Keratinocyte (primary cell): ENCODE measurements around the gene FREM1. TPM values are rescaled to one million over a fixed set of nuclear protein-coding genes. Genes with fewer than 3 reads are reported as not detected.

Experiments used
- DNase-seq: peaks from one replicate; pipeline ENCODE4 v3.0.0-alpha.2; 2011; ENCODE audit warnings: low read depth, missing footprints, low spot score
- FAIRE-seq: peaks from 2 replicates; lab custom pipeline; 2011; peaks lifted over from hg19 to GRCh38; lab: Jason Lieb, UNC
- H2AFZ ChIP-seq: 2 replicates; pipeline ENCODE4 v1.6.0; 2012; ENCODE audit warnings: low read length, control low read depth, inconsistent platforms; ENCODE audit not compliant: control insufficient read depth
- H3K27ac ChIP-seq: 2 replicates; pipeline ENCODE4 v1.5.1; 2011; ENCODE audit warnings: low read length; ENCODE audit not compliant: control insufficient read depth, insufficient read depth
- H3K27me3 ChIP-seq: 3 replicates; pipeline ENCODE4 v1.6.0; 2011; ENCODE audit warnings: low read length; ENCODE audit not compliant: control insufficient read depth, insufficient read depth; ENCODE audit errors: extremely low read depth
- H3K36me3 ChIP-seq, 2 experiments: 2 replicates in 1 of 2; 3 replicates in 1 of 2; pipeline ENCODE4 v1.5.1; 2011; ENCODE audit warnings: low read length in 2 of 2, mild to moderate bottlenecking in 1 of 2; ENCODE audit not compliant: control insufficient read depth in 2 of 2, insufficient read depth in 2 of 2; ENCODE audit errors: extremely low read depth in 1 of 2
- H3K4me1 ChIP-seq: 3 replicates; pipeline ENCODE4 v1.5.1; 2011; ENCODE audit warnings: low read length; ENCODE audit not compliant: control insufficient read depth, insufficient read depth; ENCODE audit errors: extremely low read depth
- H3K4me2 ChIP-seq: 3 replicates; pipeline ENCODE4 v1.6.0; 2011; ENCODE audit warnings: low read depth, low read length; ENCODE audit not compliant: control insufficient read depth, insufficient read depth; ENCODE audit errors: extremely low read depth
- H3K4me3 ChIP-seq, 3 experiments: fragments of 200-600 bp in 1 of 3; sonication (generic) in 1 of 3; 2 replicates in 2 of 3; 3 replicates in 1 of 3; pipeline ENCODE4 v1.5.1; 2011 to 2016; ENCODE audit warnings: low read length in 3 of 3, mild to moderate bottlenecking in 3 of 3, control low read depth in 2 of 3, inconsistent platforms in 1 of 3, low read depth in 1 of 3, mixed read lengths in 1 of 3, mixed run types in 1 of 3, moderate library complexity in 1 of 3; ENCODE audit not compliant: control insufficient read depth in 2 of 3, insufficient read depth in 2 of 3; ENCODE audit errors: extremely low read depth in 1 of 3
- H3K79me2 ChIP-seq: 2 replicates; pipeline ENCODE4 v1.6.0; 2012; ENCODE audit warnings: low read length; ENCODE audit not compliant: control insufficient read depth, insufficient read depth
- H3K9ac ChIP-seq: 3 replicates; pipeline ENCODE4 v1.6.0; 2011; ENCODE audit warnings: low read length; ENCODE audit not compliant: control insufficient read depth, insufficient read depth; ENCODE audit errors: extremely low read depth
- H3K9me1 ChIP-seq: 3 replicates; pipeline ENCODE4 v1.6.0; 2011; ENCODE audit warnings: low read length; ENCODE audit not compliant: control insufficient read depth, insufficient read depth; ENCODE audit errors: extremely low read depth
- H3K9me3 ChIP-seq: 2 replicates; pipeline ENCODE4 v1.5.1; 2012; ENCODE audit warnings: low read depth, low read length; ENCODE audit not compliant: control insufficient read depth
- H4K20me1 ChIP-seq: 3 replicates; pipeline ENCODE4 v1.6.0; 2011; ENCODE audit warnings: low read length; ENCODE audit not compliant: control insufficient read depth, insufficient read depth; ENCODE audit errors: extremely low read depth
- EZH2 ChIP-seq: IDR thresholded peaks from one replicate; pipeline ENCODE4 v1.6.1; 2012; ENCODE audit warnings: inconsistent platforms, mild to moderate bottlenecking, low read length, moderate library complexity
- dilution Hi-C: fragments of 300-500 bp; cut with MboI; formaldehyde crosslinking; loops from one replicate; pipeline ENCODE4 v1.7.0; 2020; ENCODE audit warnings: low sequenced_read_pairs; ENCODE audit not compliant: extremely low pct_ligation_motif_present
- polyA plus RNA-seq, 5 experiments: library from polyadenylated mRNA; depleted of rRNA in 3 of 5; stranded (reverse) in 3 of 5; stranded (forward) in 1 of 5; unstranded in 1 of 5; fragments of >200 nt; gene quantifications; 1 replicate in 1 of 5; 2 replicates in 3 of 5; 3 replicates in 1 of 5; pipeline versions ENCODE4 v1.2.1 to v1.2.3, GENCODE V29; 2011 to 2012; ENCODE audit warnings: missing spikeins in 2 of 5, low read depth in 1 of 5, low replicate concordance in 1 of 5
- TF ChIP-seq, protein P1 (sequence below), 3 experiments: IDR thresholded peaks in 1 of 3; conservative IDR thresholded peaks in 1 of 3; optimal IDR thresholded peaks in 1 of 3; 2 replicates in 2 of 3; 3 replicates in 1 of 3; pipeline versions ENCODE3 to v1.5.1; 2011; ENCODE audit warnings: low read length in 3 of 3, mild to moderate bottlenecking in 3 of 3, moderate library complexity in 2 of 3, control low read depth in 1 of 3, inconsistent platforms in 1 of 3; ENCODE audit not compliant: insufficient read depth in 2 of 3; ENCODE audit errors: extremely low read depth in 1 of 3

The FREM1 gene
- polyA plus RNA-seq, 1 donor (not counting 4 experiments of a cell fraction or from before 2014, with no cell fraction given): under 0.01 TPM

DNA sequence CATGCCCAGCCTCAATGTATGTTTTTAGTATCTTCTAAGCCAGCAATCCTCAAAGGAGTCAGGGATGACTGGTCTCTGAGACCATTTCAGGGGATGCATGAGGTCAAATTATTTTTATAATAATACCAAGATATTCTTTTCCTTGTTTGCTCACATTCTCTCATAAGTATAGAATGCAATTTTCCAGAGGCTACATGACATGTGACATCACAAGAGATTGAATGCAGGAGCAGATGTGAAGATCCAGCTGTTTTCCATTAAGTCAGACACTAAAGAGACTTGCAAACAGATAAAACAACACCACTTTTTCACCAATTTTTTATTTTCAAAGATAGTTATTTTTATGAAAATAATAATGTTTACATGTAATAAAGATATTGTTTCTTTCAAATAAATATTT, 22.0 kb upstream of the FREM1 start:
- Histone ChIP-seq H2AFZ (no peak overlapping the region), H4K20me1 (no peaks in the 10 kb centered on the region), H3K4me1 (no peaks in the 10 kb centered on the region), H3K9ac (no peak overlapping the region), H3K4me2 (no peak overlapping the region), H3K79me2 (no peaks in the 10 kb centered on the region), H3K27me3 (no peaks in the 10 kb centered on the region), H3K9me1 (no peaks in the 10 kb centered on the region), H3K36me3 (no peaks in the 10 kb centered on the region), H3K9me3 (no peaks in the 10 kb centered on the region), H3K4me3 (no peak overlapping the region), H3K27ac (no peak overlapping the region)
- no peak for TF ChIP-seq EZH2
- TF ChIP-seq, protein P1, sequence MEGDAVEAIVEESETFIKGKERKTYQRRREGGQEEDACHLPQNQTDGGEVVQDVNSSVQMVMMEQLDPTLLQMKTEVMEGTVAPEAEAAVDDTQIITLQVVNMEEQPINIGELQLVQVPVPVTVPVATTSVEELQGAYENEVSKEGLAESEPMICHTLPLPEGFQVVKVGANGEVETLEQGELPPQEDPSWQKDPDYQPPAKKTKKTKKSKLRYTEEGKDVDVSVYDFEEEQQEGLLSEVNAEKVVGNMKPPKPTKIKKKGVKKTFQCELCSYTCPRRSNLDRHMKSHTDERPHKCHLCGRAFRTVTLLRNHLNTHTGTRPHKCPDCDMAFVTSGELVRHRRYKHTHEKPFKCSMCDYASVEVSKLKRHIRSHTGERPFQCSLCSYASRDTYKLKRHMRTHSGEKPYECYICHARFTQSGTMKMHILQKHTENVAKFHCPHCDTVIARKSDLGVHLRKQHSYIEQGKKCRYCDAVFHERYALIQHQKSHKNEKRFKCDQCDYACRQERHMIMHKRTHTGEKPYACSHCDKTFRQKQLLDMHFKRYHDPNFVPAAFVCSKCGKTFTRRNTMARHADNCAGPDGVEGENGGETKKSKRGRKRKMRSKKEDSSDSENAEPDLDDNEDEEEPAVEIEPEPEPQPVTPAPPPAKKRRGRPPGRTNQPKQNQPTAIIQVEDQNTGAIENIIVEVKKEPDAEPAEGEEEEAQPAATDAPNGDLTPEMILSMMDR (optimal IDR thresholded peaks at IDR 0.05 in 1 of 3, IDR thresholded peaks at IDR 0.05 in 1 of 3, conservative IDR thresholded peaks at IDR 0.05 in 1 of 3; ENCODE audit: extremely low read depth in 1 of 3, insufficient read depth in 2 of 3, low read length in 3 of 3): no peak
- FAIRE-seq (no peak), DNase-seq (no peak)
- dilution Hi-C loops: no loop called here

DNA sequence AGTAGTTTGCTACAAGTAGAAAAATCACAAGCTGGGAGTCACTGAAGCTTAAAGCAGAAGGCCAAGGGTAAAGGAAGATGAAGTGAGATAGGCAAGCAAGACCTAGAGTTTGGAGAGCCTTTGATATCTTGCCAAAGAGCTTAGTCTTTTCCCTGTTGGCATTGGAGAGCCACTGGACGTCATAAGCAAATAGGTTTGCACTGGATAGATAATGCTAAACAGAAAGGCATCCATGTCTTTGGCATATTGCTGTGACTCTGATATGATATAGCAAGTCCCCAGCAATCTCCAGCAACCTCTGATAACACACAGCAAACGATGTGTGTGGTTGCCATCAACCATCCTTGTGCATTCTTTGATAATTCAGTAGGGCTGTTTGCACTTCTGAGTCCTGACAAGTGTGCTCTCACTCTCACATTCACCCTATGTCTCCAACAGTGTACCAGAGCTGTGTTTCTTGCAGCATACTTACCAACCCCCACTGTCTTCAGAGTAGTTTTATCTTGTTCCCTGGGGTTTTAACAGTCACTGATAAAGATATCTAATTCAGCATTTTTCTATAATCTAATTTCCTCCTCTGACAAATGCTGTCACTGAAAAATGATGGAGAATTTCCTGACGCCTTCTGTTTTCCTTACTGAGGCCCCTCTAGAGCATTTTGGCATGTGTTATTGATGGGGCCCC, 16.9 kb upstream of the FREM1 start:
- no peaks in the 10 kb centered on the region for H4K20me1 ChIP-seq
- H3K36me3 ChIP-seq: no peaks in the 10 kb centered on the region
- no peak overlapping the region for H3K4me2 ChIP-seq
- H3K9me3 ChIP-seq: no peaks in the 10 kb centered on the region
- H3K4me1 ChIP-seq: no peaks in the 10 kb centered on the region
- no peaks in the 10 kb centered on the region for H3K27me3 ChIP-seq
- FAIRE-seq (no peak), DNase-seq (no peak)
- dilution Hi-C loops: no loop called here
- H2AFZ ChIP-seq: no peak overlapping the region
- no peaks in the 10 kb centered on the region for H3K79me2 ChIP-seq
- TF ChIP-seq, protein P1 (optimal IDR thresholded peaks at IDR 0.05 in 1 of 3, IDR thresholded peaks at IDR 0.05 in 1 of 3, conservative IDR thresholded peaks at IDR 0.05 in 1 of 3; ENCODE audit: extremely low read depth in 1 of 3, insufficient read depth in 2 of 3, low read length in 3 of 3): no peak
- TF ChIP-seq EZH2: no peak
- no peak overlapping the region for H3K9ac ChIP-seq
- no peak overlapping the region for H3K4me3 ChIP-seq
- no peaks in the 10 kb centered on the region for H3K9me1 ChIP-seq
- H3K27ac ChIP-seq: no peak overlapping the region
